ENCODE measurements around the gene VWA3B.

Gene VWA3B

GRCh38 chr2:98348066-98348561 lies 261.1 kb downstream of the VWA3B start:
- no peak for DNase-seq

DNA sequence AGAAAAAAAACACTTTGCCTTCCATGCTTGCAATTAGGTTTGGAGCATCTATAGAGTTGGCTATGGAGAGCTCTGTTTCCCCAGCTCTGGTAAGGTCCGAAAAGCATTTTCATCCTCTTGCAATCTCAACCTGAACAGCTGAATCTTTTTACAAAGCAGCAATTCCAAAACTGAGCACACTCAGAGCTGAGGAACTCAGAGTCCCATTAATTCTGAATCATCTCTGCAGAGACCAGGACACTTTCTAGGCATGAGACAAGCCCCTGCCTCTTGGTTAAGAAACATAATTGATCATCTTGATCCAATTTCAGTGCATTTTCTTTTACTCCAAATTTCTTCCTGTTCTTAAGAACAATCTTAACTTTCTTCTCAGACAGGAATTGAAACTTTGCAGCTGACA lies 263.4 kb downstream of the VWA3B start:
- DNase-seq = no peak

- DNase-seq = no peak
These were observed 268.9 kb downstream of the VWA3B start for GRCh38 chr2:98355881-98356280.

DNA sequence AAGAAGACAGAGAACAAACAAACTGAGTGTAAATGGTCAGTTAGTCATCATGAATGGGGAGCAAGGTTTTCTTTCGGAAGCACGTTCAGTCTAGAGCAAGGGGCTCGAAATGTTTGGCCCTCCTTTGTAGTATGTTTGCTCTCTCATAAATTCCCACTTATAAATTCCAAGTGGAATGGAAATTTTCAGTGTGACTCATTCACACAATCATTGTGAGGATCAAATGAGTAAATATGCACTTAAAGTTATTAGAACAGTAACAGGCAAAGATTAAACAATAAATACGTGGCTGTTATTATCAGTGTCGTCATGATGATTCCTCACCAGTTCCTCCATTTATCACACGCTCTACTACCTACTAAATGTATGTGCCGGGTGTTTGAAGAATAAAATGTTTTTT lies 269.8 kb downstream of the VWA3B start:
- no peak for DNase-seq

- DNase-seq = no peak
These were observed 270.9 kb downstream of the VWA3B start for GRCh38 chr2:98357849-98358248.

GRCh38 chr2:98359986-98360385 lies 273.0 kb downstream of the VWA3B start:
- no peak for DNase-seq

Measured in stimulated activated CD4-positive, alpha-beta T cell treated with anti-CD3 and anti-CD28 coated beads, Interleukin-4, amount 100 ng/mL, for 4 hours (primary cell).